Activated CD4-positive, alpha-beta T cell treated with anti-CD3 and anti-CD28 coated beads, Interleukin-10, Interleukin-2, amounts not matched to agents 100 ng/mL and 50 ng/mL, durations not matched to agents 16 hours and 8 hours (primary cell): ENCODE measurements around the gene RPL39L.
"Not testable (repeated sequence)": the region's sequence is repeated elsewhere in the genome, so short reads cannot be mapped to it uniquely, and the experiment has no call there.

Source experiments
- DNase-seq: peaks from one replicate; pipeline ENCODE4 v3.0.0-alpha.2; 2020

The RPL39L gene

DNA sequence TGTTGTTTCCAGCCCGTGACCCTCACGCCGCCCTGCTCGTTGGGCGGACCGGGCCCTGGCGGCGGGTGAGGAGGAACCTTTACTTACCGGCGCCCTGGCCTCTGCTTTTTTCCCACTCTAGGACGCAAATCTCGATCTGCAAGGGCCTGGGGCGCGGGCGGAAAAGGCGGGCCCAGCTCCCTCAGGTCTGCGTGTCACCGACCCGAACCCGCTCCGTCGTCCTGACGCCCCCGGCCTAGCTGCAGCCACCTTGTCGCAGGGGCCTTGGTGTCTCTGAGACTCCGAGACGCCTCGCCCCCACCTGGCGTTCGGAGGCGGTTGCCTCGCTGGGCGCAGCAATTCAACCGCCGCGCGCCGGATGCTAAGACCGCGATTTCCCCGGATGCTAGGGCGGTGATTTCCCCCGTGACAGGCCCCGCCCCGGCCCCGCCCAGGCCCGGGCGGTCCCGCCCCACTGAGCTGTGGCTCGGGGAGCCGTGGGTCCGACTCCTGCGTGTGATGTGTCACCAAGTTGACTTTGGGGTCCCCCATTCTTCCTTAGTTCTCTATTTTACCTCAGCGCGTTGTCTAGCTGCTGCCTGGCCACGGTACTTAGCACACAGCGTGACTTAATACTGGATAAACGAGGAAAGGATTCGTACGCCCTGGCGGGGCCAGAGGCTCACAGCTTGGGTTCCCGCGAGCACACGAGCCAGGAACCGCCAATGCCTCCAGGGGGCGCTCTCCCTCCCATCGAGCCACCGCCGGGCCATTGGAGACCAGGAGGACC, at the start of gene RPL39L:
Gene RPL39L (minus strand): TSS at position 371 of the 769 bp plus-strand sequence. CDS start 18,196 bp downstream, outside the sequence.
- DNase-seq = peak; percentile 96

DNA sequence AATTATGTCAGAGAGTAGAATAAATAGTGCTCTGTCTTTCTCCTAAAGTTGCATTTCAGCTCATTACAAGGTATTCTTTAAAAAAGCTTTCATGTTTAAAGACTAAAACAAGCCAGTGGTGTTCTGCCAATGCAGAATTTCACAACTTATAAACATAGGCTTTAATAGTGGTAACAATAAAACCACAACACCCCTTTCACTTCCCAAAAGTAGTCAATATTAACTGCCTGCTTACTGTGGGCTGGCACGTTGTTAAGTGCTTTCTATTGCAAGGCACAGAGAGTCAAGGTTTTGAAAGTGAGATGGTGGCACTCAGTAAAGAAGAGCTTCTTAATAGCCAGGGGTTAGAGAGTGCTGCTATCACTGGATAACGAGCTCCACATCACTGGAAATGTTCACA, 49.6 kb upstream of the RPL39L start:
- no peak for DNase-seq

DNA sequence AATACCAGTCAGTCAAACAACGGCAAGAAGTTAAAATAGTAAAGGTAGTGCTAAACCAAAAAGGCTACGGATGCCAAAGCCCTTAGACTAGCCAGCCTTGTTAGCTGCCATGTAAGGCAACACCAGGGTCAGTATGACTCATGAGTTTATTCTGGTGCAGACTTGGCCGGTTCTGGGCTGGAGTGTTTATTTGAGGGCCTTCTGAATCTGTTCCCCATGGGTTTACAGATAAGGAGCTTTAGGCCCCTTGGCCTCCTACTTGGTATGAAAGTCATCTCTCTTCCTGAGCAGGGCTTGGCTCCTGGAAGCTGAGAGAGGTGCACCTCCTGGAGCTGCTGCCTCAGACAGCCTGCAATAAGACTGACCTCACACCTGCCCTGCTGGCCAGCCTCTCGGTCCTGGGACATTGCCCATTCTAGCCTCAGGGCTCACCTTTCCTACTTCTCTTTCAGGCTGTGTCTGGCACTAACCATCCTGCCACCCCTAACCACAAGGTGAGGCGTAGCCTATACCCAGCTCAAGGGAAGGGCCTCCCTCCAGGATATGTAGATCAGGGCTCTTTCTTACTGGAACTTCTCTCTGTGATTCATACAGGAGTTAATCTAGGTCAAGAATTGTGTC, 47.6 kb upstream of the RPL39L start:
- no peak for DNase-seq

DNA sequence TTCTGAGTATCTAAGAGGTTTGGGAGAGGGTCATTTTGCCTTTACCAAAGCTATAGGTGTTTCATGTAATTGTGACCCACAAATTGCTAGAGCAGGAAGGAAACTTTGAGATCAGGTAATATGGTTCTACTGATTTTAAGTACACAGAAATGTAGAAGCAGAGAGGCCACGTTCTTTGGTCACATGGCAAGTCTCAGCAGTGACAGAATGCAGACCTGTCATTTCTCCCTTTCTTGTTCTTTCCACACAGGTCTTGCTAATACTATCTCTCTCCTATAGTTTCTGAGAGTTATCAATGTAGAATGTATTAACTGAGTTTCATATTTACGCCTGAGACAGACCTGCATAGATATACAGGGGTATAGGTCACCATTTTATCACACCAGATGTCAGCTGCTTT, 47.1 kb upstream of the RPL39L start:
- DNase-seq = no peak

DNA sequence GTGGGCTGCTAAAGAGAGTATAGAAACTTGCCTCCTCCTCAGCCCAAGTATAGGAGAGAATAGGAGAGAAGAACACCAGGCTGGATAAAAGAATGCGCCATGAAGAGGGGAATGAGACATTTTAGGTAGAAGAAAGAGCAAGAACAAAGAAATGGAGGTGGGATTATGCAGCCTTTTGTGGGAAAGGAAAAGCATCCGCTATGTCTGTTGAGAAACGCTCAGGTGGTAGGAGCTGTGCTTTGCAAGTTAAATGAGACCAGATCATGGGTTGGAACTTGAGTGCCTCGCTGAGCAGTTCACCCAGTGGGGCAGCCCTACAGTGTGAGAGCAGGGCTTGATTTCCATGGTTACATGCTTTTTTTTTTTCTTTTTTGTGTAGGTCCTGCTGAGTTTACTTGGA, 46.5 kb upstream of the RPL39L start:
- no peak for DNase-seq

DNA sequence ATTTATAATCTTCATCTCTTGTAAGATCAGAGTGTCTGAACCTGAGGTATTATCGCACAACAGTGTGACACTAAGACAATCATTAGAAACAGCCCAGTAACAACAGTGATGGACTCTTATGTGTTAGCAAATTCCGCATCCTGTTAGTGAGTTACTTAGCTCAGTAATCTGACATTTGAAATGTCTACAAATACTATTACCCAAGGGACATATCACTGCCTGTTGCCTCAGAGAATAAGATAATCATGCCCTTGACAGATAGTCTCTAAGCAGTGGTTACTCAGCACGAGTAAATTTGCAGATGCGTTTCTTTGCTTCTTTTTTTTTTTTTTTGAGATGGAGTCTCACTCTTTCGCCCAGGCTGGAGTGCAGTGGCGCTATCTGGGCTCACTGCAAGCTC, 44.6 kb upstream of the RPL39L start:
- no peak for DNase-seq

DNA sequence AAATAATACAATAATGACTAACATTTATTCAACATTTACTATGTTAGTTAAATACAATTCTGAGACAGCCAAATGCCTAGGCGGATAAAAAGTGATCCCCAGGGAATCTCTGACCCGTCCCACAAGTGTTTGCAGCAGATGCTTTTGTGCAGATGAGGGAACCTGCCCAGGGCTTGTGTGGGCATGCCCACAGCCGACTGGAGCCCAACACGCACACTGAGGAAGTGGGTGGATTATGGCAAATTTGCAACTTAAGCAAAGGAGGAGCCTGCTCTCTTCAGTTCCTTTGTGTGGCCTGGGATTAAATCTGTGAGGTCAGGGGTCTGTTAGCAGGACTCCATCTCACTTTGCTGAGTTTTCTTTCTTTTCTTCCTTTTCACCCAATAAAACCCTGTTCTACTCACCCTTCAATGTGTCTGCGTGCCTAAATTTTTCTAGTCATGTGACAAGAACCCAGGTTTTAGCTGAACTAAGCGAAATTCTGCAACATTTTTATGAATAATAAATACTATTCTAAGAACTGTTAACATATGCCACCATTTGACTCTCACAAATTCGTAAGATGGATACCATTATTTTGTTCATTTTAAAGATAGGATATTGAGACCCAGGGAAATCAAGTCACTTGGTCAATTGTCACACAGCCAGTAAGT, 44.0 kb upstream of the RPL39L start:
- no peak for DNase-seq

DNA sequence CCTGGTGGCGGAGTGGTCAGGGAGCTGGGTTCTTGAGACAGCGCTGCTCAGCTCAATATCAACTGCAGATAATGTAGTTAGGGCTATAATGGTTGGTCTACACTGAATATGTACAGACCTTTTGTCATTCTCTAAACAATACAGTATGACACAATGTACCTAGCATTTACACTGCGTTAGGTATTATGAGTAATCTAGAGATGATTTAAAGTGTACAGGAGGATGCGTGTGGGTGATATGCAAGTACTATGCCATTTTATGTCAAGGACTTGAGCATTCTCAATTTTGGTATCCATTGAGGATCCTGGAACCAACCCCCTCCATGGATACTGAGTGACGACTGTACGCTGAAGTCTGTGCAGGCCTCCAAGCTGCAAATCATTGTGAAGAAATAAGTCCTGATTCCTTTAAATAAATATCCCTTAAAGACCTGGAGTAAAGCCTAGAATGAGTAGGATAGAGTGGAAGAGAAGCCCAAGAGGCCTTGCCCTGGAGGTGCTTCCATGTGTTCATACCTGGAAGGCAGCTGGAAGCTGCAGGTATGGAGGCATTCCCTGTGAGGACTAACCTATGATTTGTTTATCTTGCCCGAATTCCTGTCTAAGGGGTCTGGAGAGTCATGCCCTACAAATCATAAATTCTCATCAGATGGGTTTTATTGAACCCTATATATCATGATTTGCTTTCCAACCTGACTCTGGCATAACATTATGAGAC, 42.3 kb upstream of the RPL39L start:
- no peak for DNase-seq

DNA sequence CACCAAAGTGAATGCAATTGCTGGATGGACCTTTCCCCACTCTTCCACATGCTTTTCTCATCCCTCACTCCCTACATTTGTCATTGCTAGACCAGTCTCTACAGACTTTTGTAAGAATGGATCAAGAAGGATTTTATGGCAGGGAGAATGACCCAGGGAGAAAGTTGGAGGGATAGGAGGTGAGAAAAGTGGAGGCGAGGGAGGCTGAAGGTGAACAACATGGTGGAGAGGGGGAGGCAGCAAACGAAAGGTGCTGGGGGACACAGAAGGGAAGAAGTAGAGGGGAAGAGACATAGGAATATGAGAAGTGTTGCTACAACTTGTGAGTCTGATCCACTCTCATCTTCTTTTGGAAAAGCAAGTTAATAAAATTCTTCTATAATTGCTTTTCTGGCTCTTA, 33.6 kb upstream of the RPL39L start:
- DNase-seq = no peak

DNA sequence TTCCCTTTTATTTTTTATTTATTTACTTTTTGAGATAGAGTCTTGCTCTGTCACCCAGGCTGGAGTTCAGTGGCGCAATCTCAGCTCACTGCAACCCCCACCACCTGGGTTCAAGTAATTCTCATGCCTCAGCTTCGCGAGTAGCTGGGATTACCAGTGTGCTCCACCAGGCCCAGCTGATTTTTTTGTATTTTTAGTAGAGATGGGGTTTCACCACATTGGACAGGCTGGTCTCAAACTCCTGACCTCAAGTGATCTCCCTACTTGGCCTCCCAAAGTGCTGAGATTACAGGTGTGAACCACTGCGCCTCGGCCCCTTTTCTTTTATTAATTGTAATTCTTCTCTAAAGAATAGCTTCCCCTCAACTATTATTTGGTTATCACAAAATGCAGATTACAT, 31.6 kb upstream of the RPL39L start:
- not testable (repeated sequence) for DNase-seq

DNA sequence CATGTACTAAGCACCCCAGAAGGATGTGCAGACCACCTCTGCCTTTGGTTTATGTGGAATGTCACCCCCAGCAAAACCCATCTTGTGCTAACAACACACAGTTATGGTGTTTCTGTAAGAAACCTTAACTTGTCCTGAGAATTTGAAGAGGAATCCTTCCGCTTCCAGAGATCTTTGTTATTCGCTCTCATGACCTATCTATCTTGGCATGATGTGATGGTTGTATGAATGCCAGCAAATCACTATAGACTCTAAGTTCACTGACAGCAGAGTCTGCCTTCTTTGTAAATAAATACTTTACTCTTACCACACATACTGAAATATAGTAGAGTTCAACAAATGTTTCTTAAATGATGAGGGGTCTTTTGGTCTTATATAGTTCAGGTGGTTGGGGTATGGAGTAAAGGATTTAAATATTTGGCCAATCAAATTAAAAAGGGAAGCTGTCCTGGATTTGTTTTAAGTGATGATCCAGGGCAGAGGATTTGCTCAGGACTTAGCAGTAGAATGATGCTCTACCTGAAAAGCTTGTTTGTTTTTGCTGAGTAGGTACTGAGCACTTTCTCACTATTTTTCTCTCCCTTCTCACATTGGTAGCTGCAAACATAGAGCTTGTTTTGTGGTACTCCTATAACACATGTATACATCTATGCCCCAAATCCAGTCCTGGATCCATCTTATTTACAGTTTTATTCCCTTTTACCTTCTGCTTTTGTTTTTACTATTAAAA, 30.1 kb upstream of the RPL39L start:
- DNase-seq = no peak

DNA sequence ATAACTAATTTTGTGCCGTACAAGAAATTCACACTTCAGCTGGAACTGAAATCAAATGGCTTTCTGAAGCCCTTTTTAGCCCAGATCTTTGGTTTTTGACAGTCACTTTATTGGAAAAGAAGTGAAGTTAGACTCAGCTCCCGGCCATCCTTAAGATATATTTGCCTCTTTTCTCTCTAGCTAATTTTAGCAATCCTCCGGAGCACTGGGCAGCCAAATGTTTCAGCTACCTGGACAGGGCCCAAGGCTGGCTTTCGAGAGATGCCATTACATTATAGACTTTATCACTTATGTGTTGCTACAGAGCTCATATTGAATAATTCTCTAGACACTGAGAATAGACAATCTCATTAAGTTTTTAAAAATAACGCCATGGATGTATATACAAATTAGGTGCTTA, 28.5 kb upstream of the RPL39L start:
- DNase-seq = no peak

DNA sequence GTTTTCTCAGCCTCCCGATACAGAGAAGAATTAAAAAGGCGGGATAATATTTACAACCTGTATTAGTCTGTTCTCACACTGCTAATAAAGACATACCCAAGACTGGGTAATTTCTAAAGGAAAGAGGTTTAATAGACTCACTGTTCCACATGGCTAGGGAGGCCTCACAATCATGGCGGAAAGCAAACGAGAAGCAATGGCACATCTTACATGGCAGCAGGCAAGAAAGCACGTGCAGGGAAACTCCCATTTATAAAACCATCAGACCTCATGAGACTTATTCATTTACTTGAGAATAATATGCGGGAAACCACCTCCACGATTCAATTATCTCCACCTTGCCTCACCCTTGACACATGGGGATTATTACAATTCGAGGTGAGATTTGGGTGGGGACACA, 27.5 kb upstream of the RPL39L start:
- DNase-seq = no peak

DNA sequence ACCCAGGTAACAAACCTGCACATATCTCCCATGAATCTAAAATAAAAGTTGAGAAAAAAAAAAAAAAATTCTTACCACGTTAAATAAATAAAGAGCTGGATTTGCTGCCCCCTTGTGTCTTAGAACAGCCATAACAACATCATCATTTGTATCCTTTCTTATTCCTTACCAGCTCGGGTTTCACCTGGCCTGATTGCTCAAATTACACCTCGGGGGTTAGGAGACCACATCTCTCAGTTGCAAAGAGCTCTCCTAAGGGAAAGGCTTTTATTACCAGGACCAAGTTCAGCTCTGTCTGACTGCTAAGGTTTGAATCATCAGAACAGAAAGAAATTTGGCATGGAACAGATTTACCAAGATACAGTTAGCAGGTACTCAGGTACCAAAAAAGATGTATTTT, 25.8 kb upstream of the RPL39L start:
- DNase-seq = peak; percentile 70

DNA sequence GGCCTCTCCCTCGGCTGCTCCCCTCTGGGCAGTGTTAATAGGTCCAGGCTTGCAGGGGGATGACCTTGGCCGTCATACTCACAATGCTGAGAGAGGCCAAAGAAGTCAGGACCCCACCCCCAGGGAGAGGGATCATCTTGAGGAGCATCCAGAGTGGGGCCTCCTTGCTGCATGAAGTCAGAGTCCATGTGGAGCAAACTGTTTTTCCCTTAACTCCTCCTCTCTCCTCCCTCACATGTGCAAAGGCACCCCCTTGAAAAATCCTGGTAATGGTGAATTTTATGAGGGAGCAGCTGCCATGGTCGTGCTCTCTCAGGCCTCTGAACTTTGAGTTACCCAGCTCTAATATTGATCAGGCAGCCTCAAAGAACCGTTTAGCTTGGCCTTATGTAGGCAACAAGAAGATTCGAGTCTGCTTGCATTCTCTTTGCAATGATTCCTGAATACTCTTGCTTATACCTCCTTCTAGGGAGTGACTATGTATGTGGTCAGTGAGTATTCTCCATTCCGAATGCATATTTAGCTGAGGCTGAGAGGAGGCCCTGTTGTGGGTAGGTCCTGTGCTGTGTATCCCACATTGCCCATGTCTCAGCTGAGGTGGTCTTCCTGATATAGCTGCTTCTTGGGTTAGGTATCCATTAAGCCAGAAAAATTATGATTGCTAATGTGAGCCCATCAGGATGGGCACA, 23.1 kb upstream of the RPL39L start:
- no peak for DNase-seq

DNA sequence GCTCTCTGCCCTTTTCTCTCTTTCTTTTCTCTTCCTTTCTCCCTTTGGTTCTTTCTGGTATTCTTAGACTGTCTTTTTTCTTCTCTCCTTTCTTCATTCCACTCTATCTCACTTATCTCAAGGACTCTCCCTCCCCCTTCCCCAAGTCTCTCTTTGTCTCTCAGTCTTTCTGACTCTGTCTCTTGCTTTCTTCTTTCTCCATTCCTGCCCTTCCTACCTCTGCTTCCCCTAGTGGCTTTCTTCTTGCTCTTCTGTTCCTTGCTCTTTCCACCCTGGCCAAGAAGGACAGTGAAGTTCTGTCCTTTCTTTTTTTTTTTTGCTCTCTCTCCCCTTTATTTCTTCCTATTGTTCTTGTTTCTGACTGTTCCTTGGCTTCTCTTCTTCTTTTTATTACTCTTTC, 22.3 kb upstream of the RPL39L start:
- no peak for DNase-seq

DNA sequence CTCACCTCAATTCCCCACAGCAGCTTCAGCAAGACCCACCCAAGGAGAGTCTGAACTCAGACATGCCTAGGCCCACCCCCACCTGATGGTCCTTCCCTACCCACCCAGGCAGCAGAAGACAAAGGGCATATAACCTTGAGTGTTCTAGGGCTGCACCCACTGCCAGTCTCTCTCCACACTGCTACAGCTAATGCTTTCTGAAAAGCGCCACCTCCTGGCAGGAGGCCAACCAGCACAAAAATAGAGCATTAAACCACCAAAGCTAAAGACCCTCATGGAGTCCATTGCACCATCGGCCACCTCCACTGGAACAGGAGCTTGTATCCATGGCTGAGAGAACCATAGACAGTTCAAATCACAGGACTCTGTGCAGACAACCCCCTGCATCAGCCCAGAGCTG, 11.3 kb upstream of the RPL39L start:
- peak; percentile 61 for DNase-seq

DNA sequence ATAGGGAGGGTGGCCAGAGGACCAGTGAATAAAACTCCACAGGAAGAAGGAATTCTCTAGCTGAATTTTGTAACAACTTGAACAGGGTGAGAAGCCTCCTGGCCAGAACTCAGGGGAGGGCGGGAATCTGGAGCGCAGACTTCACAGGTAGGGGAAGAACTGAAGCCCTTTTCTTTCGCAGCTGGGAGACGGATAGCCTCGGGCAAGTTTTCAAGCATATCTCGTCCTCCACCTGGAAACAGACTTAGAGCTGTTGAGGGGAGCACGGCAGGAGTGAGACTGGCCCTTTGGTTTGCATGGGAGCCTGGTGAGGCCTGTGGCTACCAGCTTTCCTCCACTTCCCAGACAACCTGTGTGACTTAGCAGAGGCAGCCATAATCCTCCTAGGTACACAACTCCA, 10.9 kb upstream of the RPL39L start:
- no peak for DNase-seq

DNA sequence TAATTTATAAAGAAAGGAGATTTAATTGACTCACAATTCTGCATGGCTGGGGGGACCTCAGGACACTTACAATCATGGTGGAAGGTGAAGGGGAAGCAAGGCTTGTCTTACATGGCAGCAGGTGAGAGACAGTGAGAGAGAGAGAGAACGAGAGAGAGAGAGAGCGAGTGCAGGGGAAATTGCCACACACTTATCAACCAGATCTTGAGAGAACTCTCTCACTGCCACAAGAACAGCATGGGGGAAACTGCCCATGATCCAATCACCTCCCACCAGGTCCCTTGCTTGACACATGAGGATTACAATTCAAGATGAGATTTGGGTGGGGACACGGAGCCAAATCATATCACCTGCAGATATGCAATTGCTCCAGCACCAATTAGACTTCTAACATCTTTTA, 7.1 kb upstream of the RPL39L start:
- no peak for DNase-seq

DNA sequence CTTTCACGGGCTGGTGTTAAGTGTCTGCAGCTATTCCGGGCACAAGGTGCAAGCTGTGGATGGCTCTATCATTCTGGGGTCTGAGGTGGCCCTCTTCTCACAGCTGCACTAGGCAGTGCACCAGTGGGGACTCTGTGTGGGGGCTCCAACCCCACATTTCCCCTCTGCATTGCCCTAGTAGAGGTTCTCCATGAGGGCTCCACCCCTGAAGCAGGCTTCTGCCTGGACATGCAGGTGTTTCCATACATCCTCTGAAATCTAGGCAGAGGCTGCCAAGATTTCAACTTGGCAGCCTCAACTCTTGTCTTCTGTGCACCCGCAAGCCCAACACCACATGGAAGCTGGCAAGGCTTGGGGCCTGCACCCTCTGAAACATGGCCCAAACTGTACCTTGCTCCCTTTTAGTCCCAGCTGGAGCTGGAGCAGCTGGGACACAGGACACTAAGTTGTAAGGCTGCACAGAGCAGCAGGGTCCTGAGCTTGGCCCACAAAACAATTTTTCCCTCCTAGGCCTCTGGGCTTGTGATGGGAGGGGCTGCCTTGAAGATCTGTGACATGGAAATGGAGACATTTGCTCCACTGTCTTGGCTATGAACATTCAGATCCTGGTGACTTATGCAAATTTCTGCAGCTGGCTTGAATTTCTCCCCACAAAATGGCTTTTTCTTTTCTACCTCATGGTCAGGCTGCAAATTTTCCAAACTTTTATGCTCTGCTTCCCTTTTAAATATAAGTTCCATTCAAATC, 6.0 kb upstream of the RPL39L start:
- no peak for DNase-seq

DNA sequence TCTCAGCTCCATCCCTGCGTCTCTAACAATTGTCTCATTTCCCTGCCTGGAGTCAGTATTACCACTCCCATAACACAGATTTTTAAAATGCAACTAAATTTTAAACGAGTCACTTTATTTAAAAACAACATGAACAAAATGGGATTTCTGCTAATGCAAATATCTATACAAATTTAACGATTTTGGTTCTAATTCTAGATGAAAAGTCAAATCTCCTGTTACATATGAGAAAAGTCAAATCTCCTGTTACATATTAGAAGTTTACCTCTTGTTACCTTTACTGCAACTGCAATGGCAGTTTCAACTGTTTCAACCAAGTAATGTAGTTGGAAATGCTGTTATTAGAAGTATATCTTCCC, 578 bp upstream of the RPL39L start:
- DNase-seq = no peak

DNA sequence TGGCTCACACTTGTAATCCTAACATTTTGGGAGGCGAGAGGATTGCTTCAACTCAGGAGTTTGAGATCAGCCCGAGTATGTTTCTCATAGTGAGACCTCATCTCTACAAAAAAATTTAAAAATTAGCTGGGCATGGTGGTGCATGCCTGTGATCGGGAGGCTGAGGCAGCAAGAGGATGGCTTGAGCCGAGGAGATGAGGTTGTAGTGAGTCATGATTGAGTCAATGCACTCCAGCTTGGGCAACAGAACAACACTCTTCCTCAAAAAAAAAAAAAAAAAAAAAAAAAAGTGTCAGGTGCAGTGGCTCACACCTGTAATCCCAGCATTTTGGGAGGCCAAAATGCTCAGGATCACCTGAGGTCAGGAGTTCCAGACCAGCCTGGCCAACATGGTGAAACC, 2.4 kb downstream of the RPL39L start:
- DNase-seq = peak; percentile 57
